Measurements from ENCODE around the gene ABLIM2.
"Not testable (repeated sequence)": the region's sequence is repeated elsewhere in the genome, so short reads cannot be mapped to it uniquely, and the experiment has no call there.

ABLIM2 gene

DNA sequence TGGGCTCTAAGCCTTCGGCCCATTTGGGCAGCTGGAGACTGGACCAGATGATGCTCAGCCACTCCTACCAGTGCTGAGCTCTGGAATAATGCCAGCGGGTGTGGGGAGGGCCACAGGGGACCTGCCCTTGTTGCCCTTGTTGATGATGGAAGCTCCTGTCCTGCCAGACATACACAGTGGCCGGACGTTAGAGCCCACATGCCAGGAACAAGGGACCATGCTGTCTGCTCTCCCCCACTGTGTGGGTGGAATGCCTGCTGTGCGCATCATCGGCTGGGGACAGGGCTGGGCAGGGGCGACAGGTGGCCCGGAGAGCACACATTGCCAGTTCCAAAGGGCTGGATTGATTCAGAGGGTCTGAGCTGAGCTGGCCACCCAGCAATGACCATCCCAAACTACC is 2.0 kb downstream of the ABLIM2 start:
- DNase-seq (ENCODE audit: low read depth) = no peak

GRCh38 chr4:8155660-8156421 is 2.8 kb downstream of the ABLIM2 start:
- DNase-seq (ENCODE audit: low read depth) = no peak

DNA sequence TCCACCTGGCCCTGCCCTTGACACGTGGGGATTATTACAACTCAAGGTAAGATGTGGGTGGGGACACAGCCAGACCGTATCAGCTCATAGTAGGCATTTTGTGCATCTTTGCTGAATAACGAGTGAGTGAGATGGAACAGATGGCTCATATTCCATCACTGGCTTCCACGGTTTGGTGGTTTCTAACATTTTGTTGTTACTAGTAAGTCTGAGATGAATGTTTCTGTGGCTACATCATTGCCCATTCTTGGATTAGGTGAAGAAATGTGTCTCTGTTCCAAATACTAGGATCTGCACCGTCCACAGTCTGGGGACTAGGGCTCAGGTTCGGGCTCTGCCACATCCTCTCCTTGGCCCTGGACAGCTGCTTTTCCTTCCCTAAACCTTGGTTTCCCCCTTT is 3.6 kb downstream of the ABLIM2 start:
- no peak for DNase-seq (ENCODE audit: low read depth)

DNA sequence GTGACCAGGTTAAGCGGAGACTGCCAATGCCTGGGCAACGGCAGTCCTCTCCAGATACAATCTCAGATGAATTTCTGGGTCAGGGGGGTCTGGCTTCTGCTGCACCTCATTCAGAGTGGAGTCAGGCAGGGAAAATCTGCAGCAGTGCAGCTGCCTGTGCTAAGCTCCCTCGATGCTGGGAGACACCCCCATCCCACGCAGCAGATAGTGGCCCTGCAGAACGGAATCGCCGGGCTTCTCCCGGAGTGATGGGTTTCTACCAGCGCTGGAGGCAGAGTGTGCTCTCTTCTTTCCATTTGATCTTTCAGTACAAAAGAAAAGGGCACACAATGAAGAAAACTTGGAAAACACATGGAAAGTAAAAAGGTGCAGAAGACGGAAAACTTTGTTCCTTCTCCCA is 5.2 kb downstream of the ABLIM2 start:
- DNase-seq (ENCODE audit: low read depth) = no peak

DNA sequence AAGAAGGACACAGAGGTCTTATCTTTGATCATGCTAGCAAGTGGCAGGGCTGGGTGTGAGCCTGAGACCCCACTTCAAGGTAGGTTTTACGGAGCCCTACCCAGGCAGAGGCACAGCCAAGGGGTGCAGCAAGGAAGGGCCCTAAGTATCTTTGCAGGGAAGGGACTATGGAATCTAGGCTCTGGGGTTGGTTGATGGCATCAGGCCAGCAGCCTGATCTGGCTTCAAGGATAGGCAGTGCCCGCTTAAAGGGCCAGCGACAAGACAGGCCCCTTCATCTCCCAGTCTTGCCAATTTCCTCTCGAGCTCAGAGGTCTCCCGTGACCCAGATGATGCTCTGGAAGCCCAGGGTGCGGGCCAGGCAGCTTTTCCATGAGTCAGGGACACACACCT is 5.8 kb downstream of the ABLIM2 start:
- no peak for DNase-seq (ENCODE audit: low read depth)

- DNase-seq (ENCODE audit: low read depth) = no peak
Measured at GRCh38 chr4:8152090-8152864, 6.3 kb downstream of the ABLIM2 start.

DNA sequence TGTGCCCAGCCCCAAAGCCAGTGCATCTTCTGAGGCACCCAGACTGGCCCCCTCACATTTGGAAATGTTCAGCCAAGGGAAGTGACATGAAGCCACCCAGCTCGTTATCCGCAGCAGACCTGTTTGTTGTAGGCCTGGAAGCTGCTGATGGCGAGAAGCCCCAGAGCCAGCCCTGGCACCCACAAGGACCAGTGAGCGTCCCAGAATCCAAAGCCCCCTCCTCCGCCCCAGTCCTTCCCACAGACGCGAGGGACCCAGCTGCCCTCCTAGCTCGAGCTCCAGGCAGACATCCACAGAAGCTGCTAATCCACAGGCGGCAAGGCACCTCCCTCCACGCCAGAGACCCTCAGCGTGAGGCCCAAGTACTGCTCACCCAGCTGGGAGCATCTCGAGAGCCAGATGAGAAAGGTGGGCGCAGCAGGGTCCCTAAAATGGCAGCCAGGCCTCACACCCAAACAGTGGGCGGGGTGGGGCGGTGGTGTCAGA is 7.4 kb downstream of the ABLIM2 start:
- DNase-seq (ENCODE audit: low read depth) = no peak

DNA sequence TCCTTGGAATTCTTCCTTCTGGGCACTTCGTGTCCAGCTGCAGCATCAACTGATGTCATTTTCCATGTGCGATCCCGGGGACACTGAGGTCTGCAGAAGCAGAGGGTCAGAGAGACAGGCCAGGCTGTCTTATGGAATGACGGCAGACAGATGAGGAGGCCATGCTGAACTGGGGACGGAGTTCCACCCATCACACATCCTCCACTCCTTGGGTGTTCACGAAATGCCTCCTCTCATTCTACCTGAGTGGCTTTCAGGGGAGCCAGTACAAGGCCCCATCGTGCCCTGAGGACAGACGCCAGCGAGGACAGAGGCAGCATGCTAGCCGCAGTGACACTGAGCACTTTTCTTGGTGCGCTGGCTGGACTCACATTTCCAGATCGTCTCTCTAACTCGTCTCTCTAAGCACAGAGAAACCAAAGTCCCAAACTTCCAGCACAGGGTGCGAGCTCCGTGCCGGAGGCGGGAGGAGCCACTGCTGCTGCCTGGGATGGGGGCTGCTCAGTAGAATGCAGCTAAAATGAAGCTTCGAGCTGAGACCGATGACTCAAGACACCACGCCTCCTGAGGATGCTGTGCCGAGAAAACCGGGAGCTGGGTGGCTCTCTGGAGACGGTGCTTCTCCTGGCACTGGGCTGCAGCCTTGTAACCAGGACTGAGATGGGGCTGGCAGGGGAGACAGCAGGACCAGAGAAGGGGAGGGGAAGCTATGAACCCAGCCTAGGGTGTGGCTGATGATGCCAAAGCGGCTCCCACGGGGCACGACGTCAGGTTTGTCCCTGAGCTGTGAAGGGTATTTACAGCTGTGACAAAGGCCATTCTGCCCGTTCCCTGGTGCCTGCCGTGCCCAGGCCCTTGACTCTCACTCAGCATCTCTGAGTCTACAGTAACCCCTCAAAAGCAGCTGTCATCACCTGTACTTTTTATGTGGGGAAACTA is 8.2 kb downstream of the ABLIM2 start:
- DNase-seq (ENCODE audit: low read depth) = no peak

GRCh38 chr4:8149664-8150063 is 8.9 kb downstream of the ABLIM2 start:
- no peak for DNase-seq (ENCODE audit: low read depth)

DNA sequence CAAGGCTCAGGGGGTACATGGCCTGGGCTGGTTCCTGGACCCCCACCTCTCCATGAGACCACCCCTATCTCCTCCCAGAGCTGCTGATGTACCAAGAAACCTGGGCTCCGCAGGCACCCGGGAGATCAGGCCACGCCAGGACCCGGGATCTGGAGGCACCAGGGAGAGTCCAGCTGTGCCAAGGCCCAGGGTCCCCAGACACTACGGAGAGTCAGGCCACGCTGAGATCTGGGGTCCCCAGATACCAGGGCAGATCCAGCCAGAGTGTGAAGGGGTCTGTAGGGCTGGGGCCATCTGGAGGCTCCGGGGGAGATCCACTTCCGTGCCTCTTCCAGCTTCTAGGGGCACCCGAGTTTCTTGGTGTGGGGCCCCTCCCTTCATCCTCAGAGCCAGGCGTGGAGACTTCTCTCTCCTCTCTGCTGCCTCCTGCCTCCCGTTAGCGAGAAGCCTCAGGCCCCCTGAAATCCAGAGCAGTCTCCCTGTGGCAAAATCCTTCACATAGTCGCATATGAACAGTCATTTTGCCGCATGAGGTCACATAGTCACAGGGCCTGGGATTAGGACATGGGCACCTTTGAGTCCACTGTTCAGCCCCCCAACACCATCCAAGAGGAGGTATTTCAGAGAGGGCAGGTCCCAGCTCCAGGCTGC is 9.7 kb downstream of the ABLIM2 start:
- DNase-seq (ENCODE audit: low read depth) = no peak

DNA sequence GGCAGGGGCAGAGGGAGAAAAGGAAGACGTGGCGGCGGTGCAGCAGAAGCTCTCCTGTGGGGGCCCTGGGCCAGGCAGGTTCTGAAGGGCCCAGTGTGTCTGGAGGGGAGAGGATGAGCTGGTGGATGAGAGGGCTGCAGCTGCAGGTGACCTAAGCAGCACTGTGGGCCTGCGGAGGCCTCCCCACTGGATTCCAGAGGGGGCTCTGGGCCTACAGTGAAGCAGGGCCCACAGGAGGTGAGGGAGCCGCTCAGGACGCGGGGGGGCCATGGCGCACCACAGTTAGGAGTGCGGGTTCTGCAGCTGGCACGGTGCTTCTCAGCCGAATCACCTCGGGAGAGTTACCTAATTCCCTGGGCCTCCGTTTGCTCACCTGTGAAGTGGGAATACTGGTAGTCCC is 10.5 kb downstream of the ABLIM2 start:
- no peak for DNase-seq (ENCODE audit: low read depth)

- DNase-seq (ENCODE audit: low read depth) = no peak
Measured at GRCh38 chr4:8147231-8147970, 11.2 kb downstream of the ABLIM2 start.

DNA sequence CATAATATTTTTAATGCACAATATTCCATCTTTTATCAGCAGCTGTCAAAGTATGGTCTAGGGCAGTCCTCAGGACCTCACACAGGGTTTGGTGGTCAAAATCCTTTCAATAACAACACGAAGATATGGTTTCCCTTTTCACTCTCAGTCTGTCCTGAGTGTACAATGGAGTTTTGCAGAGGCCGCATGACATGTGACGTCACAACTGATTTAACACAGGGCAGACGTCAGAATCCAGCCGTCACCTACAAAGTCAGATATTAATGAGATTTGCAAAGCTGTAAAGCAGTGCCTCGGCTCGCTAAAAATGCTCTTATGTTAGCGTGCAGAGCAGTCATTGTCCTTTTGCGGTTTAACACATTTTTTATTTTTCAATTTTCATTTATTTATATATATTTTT is 12.5 kb downstream of the ABLIM2 start:
- no peak for DNase-seq (ENCODE audit: low read depth)

- no peak for DNase-seq (ENCODE audit: low read depth)
Measured at GRCh38 chr4:8144359-8144758, 14.3 kb downstream of the ABLIM2 start.

DNA sequence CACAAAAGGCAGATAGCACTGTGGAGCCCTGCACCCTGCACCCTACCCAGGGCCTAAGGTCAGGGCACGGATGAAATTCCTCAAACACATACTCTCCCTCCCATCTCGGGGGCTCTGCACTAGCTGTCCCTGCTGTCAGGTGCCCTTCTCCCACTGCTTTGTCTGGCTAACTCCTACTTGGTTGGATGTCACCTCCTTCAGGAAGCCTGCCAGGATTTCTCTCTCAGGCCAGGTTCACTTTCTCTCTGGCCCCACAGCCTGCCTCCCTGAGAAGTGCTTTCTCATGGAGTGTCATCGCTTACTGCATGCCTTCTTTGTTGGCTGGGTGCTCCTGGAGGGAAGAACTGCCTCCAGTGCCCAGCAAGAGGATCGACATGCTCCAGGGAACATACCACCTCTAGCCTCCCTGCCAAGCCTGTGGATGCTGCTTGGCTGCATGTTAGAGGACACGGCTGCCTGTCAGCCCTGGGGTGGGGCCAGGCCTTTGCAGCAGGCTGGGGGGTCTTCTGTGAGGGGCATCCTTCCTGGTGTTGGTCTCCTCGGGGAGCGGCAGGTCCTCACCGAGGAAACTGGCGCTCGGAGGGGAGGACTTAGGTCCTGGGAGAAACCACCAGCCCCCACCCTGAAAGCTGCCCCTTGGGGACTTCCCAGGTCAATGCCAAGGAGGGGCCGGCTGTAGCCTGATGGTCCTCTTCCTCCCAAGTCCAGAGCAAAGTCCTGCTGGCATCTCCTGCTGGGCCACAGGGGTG is 15.0 kb downstream of the ABLIM2 start:
- DNase-seq (ENCODE audit: low read depth) = no peak

GRCh38 chr4:8142556-8142955 is 16.1 kb downstream of the ABLIM2 start:
- DNase-seq (ENCODE audit: low read depth) = no peak

- DNase-seq (ENCODE audit: low read depth) = no peak
Measured at GRCh38 chr4:8141935-8142334, 16.7 kb downstream of the ABLIM2 start.

DNA sequence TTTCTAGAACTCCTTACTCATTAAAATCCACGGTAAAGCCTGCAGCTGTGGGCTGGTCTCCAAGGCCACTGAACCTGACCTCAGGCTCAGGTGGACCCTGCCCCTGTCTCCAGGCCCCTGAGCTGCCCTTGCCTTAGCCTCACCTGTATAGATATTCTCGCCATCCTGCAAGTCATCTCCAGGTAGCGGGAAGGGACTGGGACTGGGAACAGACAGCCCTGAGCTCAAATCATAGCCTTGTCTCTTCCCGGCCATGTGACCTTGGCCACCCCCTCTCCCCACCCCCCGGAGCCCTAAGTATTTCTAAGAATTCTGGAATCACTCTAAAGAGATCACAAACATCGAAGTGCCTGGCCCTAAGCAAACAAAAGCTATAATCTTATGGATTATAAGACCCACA is 17.7 kb downstream of the ABLIM2 start:
- DNase-seq (ENCODE audit: low read depth) = no peak

GRCh38 chr4:8139726-8140125 is 18.9 kb downstream of the ABLIM2 start:
- DNase-seq (ENCODE audit: low read depth) = not testable (repeated sequence)

GRCh38 chr4:8136972-8137710 is 21.5 kb downstream of the ABLIM2 start:
- no peak for DNase-seq (ENCODE audit: low read depth)
